Keratinocyte (primary cell): ENCODE data around the gene FGF12. TPM values are rescaled to one million over a fixed set of nuclear protein-coding genes. Genes with fewer than 3 reads are reported as not detected.

ENCODE experiments used
- DNase-seq: peaks from one replicate; pipeline ENCODE4 v3.0.0-alpha.2; 2011; ENCODE audit warnings: low read depth, missing footprints, low spot score
- FAIRE-seq: peaks from 2 replicates; lab custom pipeline; 2011; peaks lifted over from hg19 to GRCh38; lab: Jason Lieb, UNC
- H2AFZ ChIP-seq: 2 replicates; pipeline ENCODE4 v1.6.0; 2012; ENCODE audit warnings: low read length, control low read depth, inconsistent platforms; ENCODE audit not compliant: control insufficient read depth
- H3K27ac ChIP-seq: 2 replicates; pipeline ENCODE4 v1.5.1; 2011; ENCODE audit warnings: low read length; ENCODE audit not compliant: control insufficient read depth, insufficient read depth
- H3K27me3 ChIP-seq: 3 replicates; pipeline ENCODE4 v1.6.0; 2011; ENCODE audit warnings: low read length; ENCODE audit not compliant: control insufficient read depth, insufficient read depth; ENCODE audit errors: extremely low read depth
- H3K36me3 ChIP-seq, 2 experiments: 2 replicates in 1 of 2; 3 replicates in 1 of 2; pipeline ENCODE4 v1.5.1; 2011; ENCODE audit warnings: low read length in 2 of 2, mild to moderate bottlenecking in 1 of 2; ENCODE audit not compliant: control insufficient read depth in 2 of 2, insufficient read depth in 2 of 2; ENCODE audit errors: extremely low read depth in 1 of 2
- H3K4me1 ChIP-seq: 3 replicates; pipeline ENCODE4 v1.5.1; 2011; ENCODE audit warnings: low read length; ENCODE audit not compliant: control insufficient read depth, insufficient read depth; ENCODE audit errors: extremely low read depth
- H3K4me2 ChIP-seq: 3 replicates; pipeline ENCODE4 v1.6.0; 2011; ENCODE audit warnings: low read depth, low read length; ENCODE audit not compliant: control insufficient read depth, insufficient read depth; ENCODE audit errors: extremely low read depth
- H3K4me3 ChIP-seq, 3 experiments: fragments of 200-600 bp in 1 of 3; sonication (generic) in 1 of 3; 2 replicates in 2 of 3; 3 replicates in 1 of 3; pipeline ENCODE4 v1.5.1; 2011 to 2016; ENCODE audit warnings: low read length in 3 of 3, mild to moderate bottlenecking in 3 of 3, control low read depth in 2 of 3, inconsistent platforms in 1 of 3, low read depth in 1 of 3, mixed read lengths in 1 of 3, mixed run types in 1 of 3, moderate library complexity in 1 of 3; ENCODE audit not compliant: control insufficient read depth in 2 of 3, insufficient read depth in 2 of 3; ENCODE audit errors: extremely low read depth in 1 of 3
- H3K79me2 ChIP-seq: 2 replicates; pipeline ENCODE4 v1.6.0; 2012; ENCODE audit warnings: low read length; ENCODE audit not compliant: control insufficient read depth, insufficient read depth
- H3K9ac ChIP-seq: 3 replicates; pipeline ENCODE4 v1.6.0; 2011; ENCODE audit warnings: low read length; ENCODE audit not compliant: control insufficient read depth, insufficient read depth; ENCODE audit errors: extremely low read depth
- H3K9me1 ChIP-seq: 3 replicates; pipeline ENCODE4 v1.6.0; 2011; ENCODE audit warnings: low read length; ENCODE audit not compliant: control insufficient read depth, insufficient read depth; ENCODE audit errors: extremely low read depth
- H3K9me3 ChIP-seq: 2 replicates; pipeline ENCODE4 v1.5.1; 2012; ENCODE audit warnings: low read depth, low read length; ENCODE audit not compliant: control insufficient read depth
- H4K20me1 ChIP-seq: 3 replicates; pipeline ENCODE4 v1.6.0; 2011; ENCODE audit warnings: low read length; ENCODE audit not compliant: control insufficient read depth, insufficient read depth; ENCODE audit errors: extremely low read depth
- CTCF ChIP-seq, 3 experiments: IDR thresholded peaks in 1 of 3; conservative IDR thresholded peaks in 1 of 3; optimal IDR thresholded peaks in 1 of 3; 2 replicates in 2 of 3; 3 replicates in 1 of 3; pipeline versions ENCODE3 to v1.5.1; 2011; ENCODE audit warnings: low read length in 3 of 3, mild to moderate bottlenecking in 3 of 3, moderate library complexity in 2 of 3, control low read depth in 1 of 3, inconsistent platforms in 1 of 3; ENCODE audit not compliant: insufficient read depth in 2 of 3; ENCODE audit errors: extremely low read depth in 1 of 3
- EZH2 ChIP-seq: IDR thresholded peaks from one replicate; pipeline ENCODE4 v1.6.1; 2012; ENCODE audit warnings: inconsistent platforms, mild to moderate bottlenecking, low read length, moderate library complexity
- dilution Hi-C: fragments of 300-500 bp; cut with MboI; formaldehyde crosslinking; loops from one replicate; pipeline ENCODE4 v1.7.0; 2020; ENCODE audit warnings: low sequenced_read_pairs; ENCODE audit not compliant: extremely low pct_ligation_motif_present
- polyA plus RNA-seq, 5 experiments: library from polyadenylated mRNA; depleted of rRNA in 3 of 5; stranded (reverse) in 3 of 5; stranded (forward) in 1 of 5; unstranded in 1 of 5; fragments of >200 nt; gene quantifications; 1 replicate in 1 of 5; 2 replicates in 3 of 5; 3 replicates in 1 of 5; pipeline versions ENCODE4 v1.2.1 to v1.2.3, GENCODE V29; 2011 to 2012; ENCODE audit warnings: missing spikeins in 2 of 5, low read depth in 1 of 5, low replicate concordance in 1 of 5

FGF12 gene
- polyA plus RNA-seq, 1 donor (not counting 4 experiments of a cell fraction or from before 2014, with no cell fraction given), result 4.1 TPM

DNA sequence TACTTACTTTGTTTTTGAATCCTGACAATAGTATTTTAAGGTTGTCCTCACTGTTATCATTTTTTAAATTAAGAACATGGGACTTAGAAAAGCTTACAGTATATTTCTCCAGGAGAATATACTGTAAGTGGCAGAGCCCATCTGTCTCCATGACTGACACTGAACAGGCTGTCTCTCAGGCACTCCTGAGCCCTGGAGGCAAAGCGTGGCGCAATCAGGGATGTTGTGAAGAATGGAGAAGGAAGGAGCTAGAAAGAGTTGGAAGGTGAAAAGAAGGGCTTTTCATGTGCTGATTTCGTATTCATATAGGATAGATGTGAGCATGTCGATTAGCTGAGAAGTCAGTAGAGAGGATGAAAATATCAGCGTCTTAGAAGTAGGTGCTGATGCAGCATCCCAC, 41.5 kb downstream of the FGF12 start:
- H3K27me3 ChIP-seq, result no peaks in the 10 kb centered on the region
- TF ChIP-seq EZH2, result no peak
- no peak for DNase-seq
- H2AFZ ChIP-seq, result no peak overlapping the region
- no peak overlapping the region for H3K4me2 ChIP-seq
- H3K79me2 ChIP-seq, result no peaks in the 10 kb centered on the region
- H3K4me1 ChIP-seq, result no peaks in the 10 kb centered on the region
- no peaks in the 10 kb centered on the region for H3K9me1 ChIP-seq
- H4K20me1 ChIP-seq, result no peaks in the 10 kb centered on the region
- H3K27ac ChIP-seq, result no peak overlapping the region
- H3K4me3 ChIP-seq, result no peak overlapping the region
- no peaks in the 10 kb centered on the region for H3K36me3 ChIP-seq
- peaks cover 6% of the 10 kb centered on the region for H3K9me3 ChIP-seq
- dilution Hi-C loops, result no loop called here
- FAIRE-seq, result no peak
- H3K9ac ChIP-seq, result no peak overlapping the region

- H3K4me2 ChIP-seq, result no peak overlapping the region
- no peak for FAIRE-seq
Observed at GRCh38 chr3:192684151-192684550, 43.2 kb downstream of the FGF12 start.

More at GRCh38 chr3:192684151-192684550, 43.2 kb downstream of the FGF12 start:
- H2AFZ ChIP-seq, result no peak overlapping the region
- no peak overlapping the region for H3K27ac ChIP-seq
- no peaks in the 10 kb centered on the region for H3K9me1 ChIP-seq
- no peaks in the 10 kb centered on the region for H3K27me3 ChIP-seq
- no peaks in the 10 kb centered on the region for H3K4me1 ChIP-seq
- no peaks in the 10 kb centered on the region for H4K20me1 ChIP-seq
- H3K9ac ChIP-seq, result no peak overlapping the region
- DNase-seq, result no peak
- H3K36me3 ChIP-seq, result no peaks in the 10 kb centered on the region
- no peak overlapping the region for H3K4me3 ChIP-seq
- dilution Hi-C loops, result no loop called here
- peaks cover 6% of the 10 kb centered on the region for H3K9me3 ChIP-seq
- TF ChIP-seq CTCF (optimal IDR thresholded peaks at IDR 0.05 in 1 of 3, IDR thresholded peaks at IDR 0.05 in 1 of 3, conservative IDR thresholded peaks at IDR 0.05 in 1 of 3; ENCODE audit: extremely low read depth in 1 of 3, insufficient read depth in 2 of 3, low read length in 3 of 3) (no peak), EZH2 (no peak)
- H3K79me2 ChIP-seq, result no peaks in the 10 kb centered on the region
